ENCODE measurements around the gene FAM118A.
"Not testable (repeated sequence)": the region's sequence is repeated elsewhere in the genome, so short reads cannot be mapped to it uniquely, and the experiment has no call there.

The FAM118A gene

GRCh38 chr22:45308957-45309421 is 745 bp upstream of the FAM118A start:
- DNase-seq (ENCODE audit: low read depth, low spot score) = no peak

- DNase-seq (ENCODE audit: low read depth, low spot score) = peak; percentile 35
These were observed 720 bp downstream of the FAM118A start for GRCh38 chr22:45310331-45310976.

GRCh38 chr22:45310977-45311531 is 1.3 kb downstream of the FAM118A start:
- DNase-seq (ENCODE audit: low read depth, low spot score) = no peak

GRCh38 chr22:45312415-45312814 is 2.7 kb downstream of the FAM118A start:
- DNase-seq (ENCODE audit: low read depth, low spot score) = no peak

GRCh38 chr22:45312856-45313255 is 3.1 kb downstream of the FAM118A start:
- DNase-seq (ENCODE audit: low read depth, low spot score) = no peak

GRCh38 chr22:45314054-45314721 is 4.5 kb downstream of the FAM118A start:
- DNase-seq (ENCODE audit: low read depth, low spot score) = no peak

- no peak for DNase-seq (ENCODE audit: low read depth, low spot score)
These were observed 5.1 kb downstream of the FAM118A start for GRCh38 chr22:45314786-45315185.

- DNase-seq (ENCODE audit: low read depth, low spot score) = no peak
These were observed 7.2 kb downstream of the FAM118A start for GRCh38 chr22:45316796-45317526.

- DNase-seq (ENCODE audit: low read depth, low spot score) = peak; percentile 85
These were observed 7.9 kb downstream of the FAM118A start for GRCh38 chr22:45317551-45318167.

- peak; percentile 96 for DNase-seq (ENCODE audit: low read depth, low spot score)
These were observed 8.4 kb downstream of the FAM118A start for GRCh38 chr22:45318168-45318557.

- peak; percentile 71 for DNase-seq (ENCODE audit: low read depth, low spot score)
These were observed 9.0 kb downstream of the FAM118A start for GRCh38 chr22:45318558-45319323.

- peak; percentile 51 for DNase-seq (ENCODE audit: low read depth, low spot score)
These were observed 9.6 kb downstream of the FAM118A start for GRCh38 chr22:45319324-45319685.

- no peak for DNase-seq (ENCODE audit: low read depth, low spot score)
These were observed 10.7 kb downstream of the FAM118A start for GRCh38 chr22:45320357-45320976.

GRCh38 chr22:45321827-45322226 is 12.1 kb downstream of the FAM118A start:
- DNase-seq (ENCODE audit: low read depth, low spot score) = no peak

GRCh38 chr22:45322873-45323525 is 13.3 kb downstream of the FAM118A start:
- no peak for DNase-seq (ENCODE audit: low read depth, low spot score)

GRCh38 chr22:45323695-45324094 is 14.0 kb downstream of the FAM118A start:
- no peak for DNase-seq (ENCODE audit: low read depth, low spot score)

- DNase-seq (ENCODE audit: low read depth, low spot score) = no peak
These were observed 14.6 kb downstream of the FAM118A start for GRCh38 chr22:45324311-45324711.

- DNase-seq (ENCODE audit: low read depth, low spot score) = not testable (repeated sequence)
These were observed 18.5 kb downstream of the FAM118A start for GRCh38 chr22:45328261-45328660.

- DNase-seq (ENCODE audit: low read depth, low spot score) = no peak
These were observed 19.2 kb downstream of the FAM118A start for GRCh38 chr22:45328822-45329529.

- no peak for DNase-seq (ENCODE audit: low read depth, low spot score)
These were observed 19.8 kb downstream of the FAM118A start for GRCh38 chr22:45329530-45329936.
